Loucy (cell line): ENCODE data around the gene CEP76.
"Not testable (repeated sequence)": the region's sequence is repeated elsewhere in the genome, so short reads cannot be mapped to it uniquely, and the experiment has no call there.

Experiments used
- H2AFZ ChIP-seq: fragments of 200-600 bp; sonication (generic); 2 replicates; pipeline ENCODE4 v1.6.0; 2016; ENCODE audit warnings: antibody characterized with exemption, mild to moderate bottlenecking, low read length, moderate library complexity
- H3F3A ChIP-seq: fragments of 200-600 bp; 2 replicates; pipeline ENCODE4 v1.6.0; 2016; ENCODE audit warnings: antibody characterized with exemption, low read depth, mild to moderate bottlenecking
- H3K27me3 ChIP-seq: fragments of 200-600 bp; sonication (generic); 2 replicates; pipeline ENCODE4 v1.6.1; 2014; ENCODE audit warnings: low read length, mild to moderate bottlenecking; ENCODE audit not compliant: insufficient read depth, poor library complexity, severe bottlenecking
- H3K36me3 ChIP-seq: fragments of 200-600 bp; sonication (generic); 2 replicates; pipeline ENCODE4 v1.6.1; 2016; ENCODE audit warnings: low read length; ENCODE audit not compliant: insufficient read depth
- H3K4me1 ChIP-seq: fragments of 200-600 bp; sonication (generic); 2 replicates; pipeline ENCODE4 v1.5.1; 2014; ENCODE audit warnings: low read length, mild to moderate bottlenecking; ENCODE audit not compliant: insufficient read depth, poor library complexity, severe bottlenecking
- H3K4me2 ChIP-seq: fragments of 200-600 bp; sonication (generic); 2 replicates; pipeline ENCODE4 v1.6.0; 2014; ENCODE audit warnings: antibody characterized with exemption, low read length, low read depth, mild to moderate bottlenecking; ENCODE audit not compliant: poor library complexity, severe bottlenecking
- H3K4me3 ChIP-seq: fragments of 200-600 bp; sonication (generic); 2 replicates; pipeline ENCODE4 v1.5.1; 2014; ENCODE audit warnings: low read length, mild to moderate bottlenecking, mixed read lengths; ENCODE audit not compliant: poor library complexity, severe bottlenecking
- H3K79me2 ChIP-seq: fragments of 200-600 bp; sonication (generic); 2 replicates; pipeline ENCODE4 v1.6.1; 2014; ENCODE audit warnings: low read length; ENCODE audit not compliant: insufficient read depth
- H3K9ac ChIP-seq: fragments of 200-600 bp; sonication (generic); 2 replicates; pipeline ENCODE4 v1.6.0; 2014; ENCODE audit warnings: mild to moderate bottlenecking, low read depth, low read length, moderate library complexity; ENCODE audit not compliant: poor library complexity, severe bottlenecking
- H3K9me2 ChIP-seq: fragments of 200-600 bp; sonication (generic); replicated peaks from 2 replicates; pipeline ENCODE4 v1.6.1; 2016; ENCODE audit warnings: low read depth, low read length, mixed read lengths
- H3K9me3 ChIP-seq: fragments of 200-600 bp; sonication (generic); 2 replicates; pipeline ENCODE4 v1.6.1; 2014; ENCODE audit warnings: mild to moderate bottlenecking, antibody characterized with exemption, low read length, low read depth; ENCODE audit not compliant: insufficient read depth
- H4K20me1 ChIP-seq: fragments of 200-600 bp; sonication (generic); 2 replicates; pipeline ENCODE4 v1.6.0; 2014; ENCODE audit warnings: antibody characterized with exemption, low read length, mild to moderate bottlenecking; ENCODE audit not compliant: insufficient read depth, poor library complexity, severe bottlenecking
- CTCF ChIP-seq: fragments of 200-600 bp; sonication (generic); conservative IDR thresholded peaks from 2 replicates; pipeline ENCODE4 v1.5.1; 2014; ENCODE audit warnings: mild to moderate bottlenecking, antibody characterized with exemption, low read length
- EZH2phosphoT487 ChIP-seq: fragments of 200-600 bp; IDR thresholded peaks from 2 replicates; pipeline ENCODE4 v1.6.1; 2018; ENCODE audit warnings: antibody characterized with exemption, mild to moderate bottlenecking, moderate library complexity, borderline replicate concordance

The CEP76 gene

DNA sequence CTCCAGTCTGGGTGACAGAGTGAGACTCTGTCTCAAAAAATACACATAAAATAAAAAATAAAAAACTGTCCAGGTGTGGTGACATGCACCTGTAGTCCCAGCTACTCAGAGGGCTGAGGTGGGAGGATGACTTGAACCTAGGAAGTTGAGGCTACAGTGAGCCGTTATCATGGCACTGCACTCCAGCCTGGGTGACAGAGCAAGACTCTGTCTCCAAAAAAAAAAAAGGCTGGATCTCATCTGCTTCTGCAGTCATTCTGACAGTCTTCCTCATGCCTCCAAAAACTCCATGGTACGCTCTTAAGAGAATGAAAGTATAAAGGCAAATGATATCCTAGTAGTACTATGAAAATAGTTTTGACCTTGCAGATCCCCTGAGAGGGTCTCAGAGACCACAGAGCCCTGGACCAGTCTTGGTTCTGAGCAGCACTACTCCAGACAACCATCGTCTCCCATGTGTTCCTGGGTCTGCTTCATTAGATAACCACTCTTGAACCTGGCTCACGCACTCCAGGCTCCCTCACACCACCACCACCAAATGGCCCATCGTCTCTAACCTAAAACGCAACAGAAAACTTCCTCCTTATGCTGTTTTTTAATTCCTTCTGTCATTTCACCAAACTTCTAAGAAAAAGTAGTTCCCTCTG is 70.6 kb downstream of the CEP76 start:
- no peak overlapping the region for H3K9ac ChIP-seq
- H3K4me2 ChIP-seq: no peak overlapping the region
- H3F3A ChIP-seq: no peaks in the 10 kb centered on the region
- no peaks in the 10 kb centered on the region for H3K9me3 ChIP-seq
- H3K36me3 ChIP-seq: no peaks in the 10 kb centered on the region
- TF ChIP-seq CTCF (no peak), EZH2phosphoT487 (no peak)
- no peaks in the 10 kb centered on the region for H3K27me3 ChIP-seq
- H3K9me2 ChIP-seq: no peaks in the 10 kb centered on the region
- no peaks in the 10 kb centered on the region for H3K79me2 ChIP-seq
- peaks cover 7% of the 10 kb centered on the region for H3K4me1 ChIP-seq
- no peak overlapping the region for H3K4me3 ChIP-seq
- H2AFZ ChIP-seq: no peak overlapping the region
- no peaks in the 10 kb centered on the region for H4K20me1 ChIP-seq

GRCh38 chr18:12630136-12630535 is 72.4 kb downstream of the CEP76 start:
- Histone ChIP-seq H3K36me3 (no peaks in the 10 kb centered on the region), H3K4me1 (peaks cover 7% of the 10 kb centered on the region), H3K27me3 (no peaks in the 10 kb centered on the region), H3K9me3 (no peaks in the 10 kb centered on the region), H3K9ac (no peak overlapping the region), H3K79me2 (no peaks in the 10 kb centered on the region), H3K4me3 (no peak overlapping the region), H3K9me2 (no peaks in the 10 kb centered on the region), H3K4me2 (no peak overlapping the region), H3F3A (no peaks in the 10 kb centered on the region), H4K20me1 (no peaks in the 10 kb centered on the region), H2AFZ (no peak overlapping the region)
- no peak for TF ChIP-seq CTCF
- no peak for TF ChIP-seq EZH2phosphoT487

DNA sequence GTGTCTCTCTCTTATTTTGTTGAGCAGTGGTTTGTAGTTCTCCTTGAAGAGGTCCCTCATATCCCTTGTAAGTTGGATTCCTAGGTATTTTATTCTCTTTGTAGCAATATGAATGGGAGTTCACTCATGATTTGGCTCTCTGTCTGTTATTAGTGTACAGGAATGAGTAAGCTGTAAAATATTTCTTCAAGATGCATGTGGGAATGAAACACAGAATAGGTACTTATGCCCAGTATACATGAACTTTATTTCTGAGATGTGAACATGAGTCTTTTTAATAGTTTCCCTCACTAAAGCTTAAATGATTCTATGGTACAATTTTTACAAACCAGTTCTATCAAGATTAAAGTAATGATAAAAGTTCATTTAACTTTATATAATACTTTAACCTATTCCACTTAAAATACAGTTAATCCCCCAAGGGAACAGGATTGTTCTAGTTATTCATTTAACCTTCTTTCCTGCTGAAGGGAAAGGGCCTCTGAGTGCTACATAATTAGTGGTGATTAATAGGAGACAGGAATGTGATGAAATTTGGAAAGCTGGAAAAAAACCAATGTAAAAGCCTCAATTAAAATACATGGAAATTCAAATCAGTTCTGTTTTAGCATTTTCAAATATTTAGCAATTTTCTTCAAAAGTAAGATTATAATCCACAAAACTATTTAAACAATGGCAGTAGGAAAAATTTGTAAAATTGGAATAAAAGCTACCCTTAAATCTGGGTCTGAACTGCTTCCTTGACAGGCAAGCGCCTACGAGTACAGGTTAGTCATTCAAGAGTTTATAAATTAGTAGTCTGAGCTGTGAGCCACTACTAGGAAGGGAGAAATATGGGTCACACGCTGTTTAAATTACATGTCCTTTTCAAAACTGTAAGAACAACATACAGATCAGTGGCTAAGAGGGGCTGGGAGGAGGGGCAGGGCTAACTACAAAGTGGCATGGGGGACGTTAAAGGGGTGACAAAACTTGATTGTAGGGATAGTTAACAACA is 73.5 kb downstream of the CEP76 start:
- no peaks in the 10 kb centered on the region for H3K79me2 ChIP-seq
- TF ChIP-seq CTCF: no peak
- no peak for TF ChIP-seq EZH2phosphoT487
- H3K9me3 ChIP-seq: no peaks in the 10 kb centered on the region
- no peak overlapping the region for H3K9ac ChIP-seq
- no peaks in the 10 kb centered on the region for H3F3A ChIP-seq
- H4K20me1 ChIP-seq: no peaks in the 10 kb centered on the region
- no peaks in the 10 kb centered on the region for H3K36me3 ChIP-seq
- no peaks in the 10 kb centered on the region for H3K9me2 ChIP-seq
- no peak overlapping the region for H3K4me2 ChIP-seq
- 0 out of 2 replicates have a peak overlapping the region, but pooled peaks have one; percentile 47 for H2AFZ ChIP-seq
- peaks cover 7% of the 10 kb centered on the region for H3K4me1 ChIP-seq
- no peak overlapping the region for H3K4me3 ChIP-seq
- no peaks in the 10 kb centered on the region for H3K27me3 ChIP-seq

DNA sequence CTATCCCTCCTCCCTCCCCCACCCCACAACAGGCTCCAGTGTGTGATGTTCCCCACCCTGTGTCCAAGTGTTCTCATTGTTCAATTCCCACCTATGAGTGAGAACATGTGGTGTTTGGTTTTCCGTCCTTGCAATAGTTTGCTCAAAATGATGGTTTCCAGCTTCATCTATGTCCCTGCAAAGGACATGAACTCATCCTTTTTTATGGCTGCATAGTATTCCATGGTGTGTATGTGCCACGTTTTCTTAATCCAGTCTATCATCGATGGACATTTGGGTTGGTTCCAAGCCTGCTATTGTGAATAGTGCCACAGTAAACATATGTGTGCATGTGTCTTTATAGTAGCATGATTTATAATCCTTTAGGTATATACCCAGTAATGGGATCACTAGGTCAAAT is 75.3 kb downstream of the CEP76 start:
- not testable (repeated sequence) for H3K79me2 ChIP-seq, H3K4me2 ChIP-seq, H4K20me1 ChIP-seq, H3K27me3 ChIP-seq, H3K9me2 ChIP-seq, H3K9ac ChIP-seq, H3K4me3 ChIP-seq, H2AFZ ChIP-seq, H3K4me1 ChIP-seq, H3K9me3 ChIP-seq, H3F3A ChIP-seq, H3K36me3 ChIP-seq
